ENCODE data around the gene EHMT1. TPM values are rescaled to one million over a fixed set of nuclear protein-coding genes. Genes with fewer than 3 reads are reported as not detected.
"Not testable (repeated sequence)": the region's sequence is repeated elsewhere in the genome, so short reads cannot be mapped to it uniquely, and the experiment has no call there.

Gene EHMT1
- total RNA-seq, 1 donor, result 31.4 TPM

GRCh38 chr9:137802521-137803243, 183.9 kb downstream of the EHMT1 start:
- no peak for TF ChIP-seq CTCF (IDR thresholded peaks at IDR 0.05; ENCODE audit: insufficient read depth, low read length)
- H3K4me3 ChIP-seq (ENCODE audit: low read depth, low read length), result no peak overlapping the region
- no peak for DNase-seq (ENCODE audit: low read depth)

DNA sequence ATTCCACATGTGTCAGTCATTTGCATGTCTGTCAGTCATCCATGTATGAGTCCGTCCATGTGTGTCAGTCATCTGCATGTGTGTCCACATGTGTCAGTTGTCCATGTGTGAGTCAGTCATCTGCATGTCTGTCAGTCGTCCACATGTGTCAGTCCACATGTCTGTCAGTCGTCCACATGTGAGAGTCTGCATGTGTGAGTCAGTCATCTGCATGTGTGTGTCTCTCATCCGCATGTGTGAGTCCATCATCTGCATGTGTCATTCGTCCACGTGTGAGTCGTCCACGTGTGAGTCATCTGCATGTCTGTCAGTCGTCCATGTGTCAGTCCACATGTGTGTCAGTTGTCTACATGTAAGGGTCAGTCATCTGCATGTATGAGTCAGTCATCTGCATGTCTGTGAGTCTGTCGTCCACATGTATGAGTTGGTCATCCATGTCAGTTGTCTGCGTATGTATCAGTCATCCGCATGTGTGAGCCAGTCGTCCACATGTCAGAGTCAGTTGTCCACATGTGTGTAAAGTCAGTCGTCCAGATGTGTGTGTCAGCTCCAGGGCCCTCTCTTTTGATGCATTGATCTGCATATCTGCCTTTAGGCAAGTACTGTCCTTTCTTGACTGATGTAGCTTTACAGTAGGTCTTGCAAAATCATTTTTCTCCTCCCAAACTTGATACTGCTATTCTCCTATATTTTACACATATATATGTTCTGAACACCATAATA, 186.3 kb downstream of the EHMT1 start:
- H3K4me3 ChIP-seq (ENCODE audit: low read depth, low read length), result no peak overlapping the region
- TF ChIP-seq CTCF (IDR thresholded peaks at IDR 0.05; ENCODE audit: insufficient read depth, low read length), result no peak
- DNase-seq (ENCODE audit: low read depth), result no peak

DNA sequence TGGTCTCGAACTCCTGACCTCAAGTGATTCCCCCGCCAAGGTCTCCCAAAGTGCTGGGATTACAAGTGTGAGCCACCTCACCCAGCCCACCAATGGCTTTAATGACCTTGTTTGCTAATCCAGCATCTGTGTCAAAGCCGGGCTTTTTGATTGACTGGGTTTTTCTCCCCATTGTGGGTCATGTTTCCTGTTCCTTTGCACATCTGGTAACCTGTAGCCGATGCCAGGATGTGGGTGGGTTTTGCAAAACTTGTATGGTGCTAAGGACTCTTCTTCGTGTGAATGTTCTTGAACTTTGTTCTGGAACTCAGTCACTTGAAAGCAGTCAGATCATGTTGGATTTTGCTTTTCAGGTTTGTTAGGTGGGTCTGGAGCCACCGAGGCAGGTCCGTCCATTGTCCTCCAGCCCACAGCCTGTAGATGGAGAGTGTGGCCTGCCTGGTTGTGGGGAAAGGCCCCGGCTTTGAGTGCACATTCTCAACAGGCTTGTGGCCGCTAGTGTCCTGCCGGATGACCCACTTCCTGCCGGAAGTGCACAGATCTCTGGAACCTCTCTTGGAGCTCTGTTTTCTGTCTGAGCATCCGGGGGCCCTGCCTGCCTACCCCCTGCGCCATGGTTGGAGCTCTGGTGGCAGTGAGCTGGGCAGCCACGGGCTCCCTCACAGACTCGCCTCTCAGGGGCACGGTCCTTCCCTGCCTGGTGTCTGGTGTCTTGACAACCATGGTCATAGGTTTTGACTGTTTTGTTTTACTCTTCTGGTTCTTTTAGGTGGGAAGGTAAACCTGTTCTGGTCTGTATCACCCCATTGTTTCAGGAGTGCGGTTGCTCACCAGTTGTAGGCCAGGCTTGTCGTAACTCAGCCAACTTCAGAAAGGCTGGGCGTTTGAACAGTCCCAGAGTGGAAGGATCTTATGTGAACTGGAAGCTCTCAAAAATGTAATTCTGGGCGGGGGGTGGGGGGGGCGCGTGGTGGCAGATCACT, 189.2 kb downstream of the EHMT1 start:
- H3K4me3 ChIP-seq (ENCODE audit: low read depth, low read length), result no peak overlapping the region
- no peak for TF ChIP-seq CTCF (IDR thresholded peaks at IDR 0.05; ENCODE audit: insufficient read depth, low read length)
- no peak for DNase-seq (ENCODE audit: low read depth)

- TF ChIP-seq CTCF (IDR thresholded peaks at IDR 0.05; ENCODE audit: insufficient read depth, low read length), result no peak
- no peak for DNase-seq (ENCODE audit: low read depth)
- no peak overlapping the region for H3K4me3 ChIP-seq (ENCODE audit: low read depth, low read length)
Measured at GRCh38 chr9:137809040-137809576, 190.3 kb downstream of the EHMT1 start.

GRCh38 chr9:137809726-137810450, 191.1 kb downstream of the EHMT1 start:
- not testable (repeated sequence) for H3K4me3 ChIP-seq (ENCODE audit: low read depth, low read length); DNase-seq (ENCODE audit: low read depth)

DNA sequence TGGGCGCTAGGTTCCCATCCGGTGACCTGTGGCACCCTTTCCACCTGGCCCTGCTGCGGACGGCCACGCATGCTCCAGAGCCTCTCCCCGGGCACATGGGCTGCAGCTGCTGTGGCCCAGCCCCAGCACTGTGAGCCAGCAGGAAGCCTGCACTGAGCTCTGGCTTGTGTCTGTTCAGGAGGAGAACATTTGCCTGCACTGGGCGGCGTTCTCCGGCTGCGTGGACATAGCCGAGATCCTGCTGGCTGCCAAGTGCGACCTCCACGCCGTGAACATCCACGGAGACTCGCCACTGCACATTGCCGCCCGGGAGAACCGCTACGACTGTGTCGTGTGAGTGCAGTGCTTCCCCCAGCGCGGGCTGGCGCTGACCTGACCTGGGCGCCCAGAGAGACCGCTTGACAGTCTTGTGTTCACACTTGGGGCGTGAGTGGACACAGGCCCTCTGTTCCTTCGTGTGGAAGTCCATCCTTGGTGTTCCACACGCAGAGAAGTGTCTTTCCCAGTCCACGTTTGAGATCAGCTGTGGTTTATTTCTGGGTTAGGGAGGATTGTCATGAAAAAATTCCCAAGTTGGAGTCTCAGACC, 192.6 kb downstream of the EHMT1 start:
- no peak for DNase-seq (ENCODE audit: low read depth)
- no peak overlapping the region for H3K4me3 ChIP-seq (ENCODE audit: low read depth, low read length)
- no peak for TF ChIP-seq CTCF (IDR thresholded peaks at IDR 0.05; ENCODE audit: insufficient read depth, low read length)

Data from fibroblast of the aortic adventitia (primary cell).